ENCODE measurements around the gene CFAP20DC. TPM values are rescaled to one million over a fixed set of nuclear protein-coding genes. Genes with fewer than 3 reads are reported as not detected.

Gene CFAP20DC
- total RNA-seq, 1 experiment from 2014 or later: 2.9 TPM

DNA sequence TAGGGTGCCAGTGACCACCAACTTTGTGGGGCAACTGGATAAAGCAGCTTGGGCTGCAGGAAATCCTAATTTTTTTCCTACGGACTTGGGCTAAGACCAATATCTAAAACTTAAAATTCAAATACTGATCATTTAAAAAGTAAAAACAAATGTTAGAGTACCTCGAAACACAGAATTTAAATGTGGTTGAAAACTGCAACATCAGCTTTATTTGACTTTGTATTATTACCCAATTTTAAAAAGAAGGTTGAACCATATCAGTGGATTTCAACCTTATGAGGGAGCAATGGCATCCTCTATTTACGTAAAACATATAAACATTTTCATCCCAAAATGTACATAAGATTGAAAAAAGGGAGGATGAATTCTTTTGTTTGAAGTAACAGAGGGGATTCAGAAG, 26.2 kb downstream of the CFAP20DC start:
- Histone ChIP-seq H3K27me3 (ENCODE audit: insufficient read depth, low read length) (no peaks in the 10 kb centered on the region), H3K4me1 (ENCODE audit: control insufficient read depth in 1 of 2, insufficient read depth in 2 of 2, low read length in 2 of 2) (no peaks in the 10 kb centered on the region), H3K9me2 (ENCODE audit: insufficient read depth) (no peaks in the 10 kb centered on the region), H3K36me3 (ENCODE audit: control insufficient read depth in 1 of 2, insufficient read depth in 2 of 2, low read length in 2 of 2) (no peaks in the 10 kb centered on the region), H3K9ac (ENCODE audit: low read length) (no peak overlapping the region), H3K4me2 (ENCODE audit: low read length) (no peak overlapping the region), H4K20me1 (ENCODE audit: insufficient read depth) (no peaks in the 10 kb centered on the region), H3K79me2 (ENCODE audit: insufficient read depth, low read length) (no peaks in the 10 kb centered on the region), H3K27ac (ENCODE audit: low read depth, low read length) (no peak overlapping the region), H2AFZ (ENCODE audit: low read depth, low read length, poor library complexity, severe bottlenecking) (no peak overlapping the region), H3K4me3 (replicated peaks in 1 of 2; ENCODE audit: low read depth in 1 of 2, low read length in 2 of 2) (no peak overlapping the region), H3K9me3 (ENCODE audit: control insufficient read depth in 1 of 2, insufficient read depth in 1 of 2, low read depth in 1 of 2, low read length in 2 of 2) (no peaks in the 10 kb centered on the region)
- TF ChIP-seq, protein P1, sequence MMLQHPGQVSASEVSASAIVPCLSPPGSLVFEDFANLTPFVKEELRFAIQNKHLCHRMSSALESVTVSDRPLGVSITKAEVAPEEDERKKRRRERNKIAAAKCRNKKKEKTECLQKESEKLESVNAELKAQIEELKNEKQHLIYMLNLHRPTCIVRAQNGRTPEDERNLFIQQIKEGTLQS (IDR thresholded peaks at IDR 0.05): no peak
- TF ChIP-seq ZNF274 (IDR thresholded peaks at IDR 0.05; ENCODE audit: low read depth, low read length) (no peak), CEBPB (IDR thresholded peaks at IDR 0.05; ENCODE audit: low read depth) (no peak), ZFX (IDR thresholded peaks at IDR 0.05) (no peak), ELF1 (IDR thresholded peaks at IDR 0.05; ENCODE audit: borderline replicate concordance, low read depth) (no peak)
- TF ChIP-seq, protein P2, sequence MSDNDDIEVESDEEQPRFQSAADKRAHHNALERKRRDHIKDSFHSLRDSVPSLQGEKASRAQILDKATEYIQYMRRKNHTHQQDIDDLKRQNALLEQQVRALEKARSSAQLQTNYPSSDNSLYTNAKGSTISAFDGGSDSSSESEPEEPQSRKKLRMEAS (IDR thresholded peaks at IDR 0.05): no peak
- ChIA-PET CTCF (no interaction called here), RAD21 (ENCODE audit: low non-redundant PET in 1 of 2, low total read pairs in 2 of 2, uncharacterized antibody in 2 of 2, unreplicated experiment in 2 of 2) (no interaction called here), POLR2A (no interaction called here)
- DNase-seq (ENCODE audit: low read depth, low spot score) (no peak), ATAC-seq (no peak)
- intact Hi-C loops (cut with micrococcal nuclease): no loop called here
- BruUV-seq (replicated peaks): no TSS peak

- H2AFZ ChIP-seq (ENCODE audit: low read depth, low read length, poor library complexity, severe bottlenecking): no peak overlapping the region
- no peaks in the 10 kb centered on the region for H3K36me3 ChIP-seq (ENCODE audit: control insufficient read depth in 1 of 2, insufficient read depth in 2 of 2, low read length in 2 of 2)
- DNase-seq (ENCODE audit: low read depth, low spot score) (no peak), ATAC-seq (no peak)
- no peak overlapping the region for H3K4me2 ChIP-seq (ENCODE audit: low read length)
- RAD21 ChIA-PET (ENCODE audit: low non-redundant PET in 1 of 2, low total read pairs in 2 of 2, uncharacterized antibody in 2 of 2, unreplicated experiment in 2 of 2): no interaction called here
- no peaks in the 10 kb centered on the region for H4K20me1 ChIP-seq (ENCODE audit: insufficient read depth)
- H3K9me2 ChIP-seq (ENCODE audit: insufficient read depth): no peaks in the 10 kb centered on the region
- BruUV-seq (replicated peaks): no TSS peak
- no peaks in the 10 kb centered on the region for H3K79me2 ChIP-seq (ENCODE audit: insufficient read depth, low read length)
- TF ChIP-seq POLR2A (IDR thresholded peaks at IDR 0.05; ENCODE audit: borderline replicate concordance, extremely low read depth, insufficient read depth, insufficient read length) (no peak), SRF (IDR thresholded peaks at IDR 0.05; ENCODE audit: low read depth) (no peak), SP1 (IDR thresholded peaks at IDR 0.05; ENCODE audit: low read depth) (no peak), JUND (IDR thresholded peaks at IDR 0.05) (no peak), SIN3A (IDR thresholded peaks at IDR 0.05; ENCODE audit: low read depth) (no peak), FOSL1 (IDR thresholded peaks at IDR 0.05; ENCODE audit: low read depth) (no peak), ZFX (IDR thresholded peaks at IDR 0.05) (no peak), CBX3 (IDR thresholded peaks at IDR 0.05; ENCODE audit: low read depth) (no peak), RAD21 (IDR thresholded peaks at IDR 0.05; ENCODE audit: low read depth) (no peak), YY1 (IDR thresholded peaks at IDR 0.05; ENCODE audit: extremely low read depth, insufficient replicate concordance, low read depth, low read length) (no peak), EZH2phosphoT487 (IDR thresholded peaks at IDR 0.05; ENCODE audit: borderline replicate concordance) (no peak), EGR1 (IDR thresholded peaks at IDR 0.05; ENCODE audit: low read depth) (no peak), POLR2AphosphoS5 (IDR thresholded peaks at IDR 0.05; ENCODE audit: low read depth, low read length) (no peak)
- TF ChIP-seq, protein P2 (IDR thresholded peaks at IDR 0.05): no peak
- TF ChIP-seq, protein P3, sequence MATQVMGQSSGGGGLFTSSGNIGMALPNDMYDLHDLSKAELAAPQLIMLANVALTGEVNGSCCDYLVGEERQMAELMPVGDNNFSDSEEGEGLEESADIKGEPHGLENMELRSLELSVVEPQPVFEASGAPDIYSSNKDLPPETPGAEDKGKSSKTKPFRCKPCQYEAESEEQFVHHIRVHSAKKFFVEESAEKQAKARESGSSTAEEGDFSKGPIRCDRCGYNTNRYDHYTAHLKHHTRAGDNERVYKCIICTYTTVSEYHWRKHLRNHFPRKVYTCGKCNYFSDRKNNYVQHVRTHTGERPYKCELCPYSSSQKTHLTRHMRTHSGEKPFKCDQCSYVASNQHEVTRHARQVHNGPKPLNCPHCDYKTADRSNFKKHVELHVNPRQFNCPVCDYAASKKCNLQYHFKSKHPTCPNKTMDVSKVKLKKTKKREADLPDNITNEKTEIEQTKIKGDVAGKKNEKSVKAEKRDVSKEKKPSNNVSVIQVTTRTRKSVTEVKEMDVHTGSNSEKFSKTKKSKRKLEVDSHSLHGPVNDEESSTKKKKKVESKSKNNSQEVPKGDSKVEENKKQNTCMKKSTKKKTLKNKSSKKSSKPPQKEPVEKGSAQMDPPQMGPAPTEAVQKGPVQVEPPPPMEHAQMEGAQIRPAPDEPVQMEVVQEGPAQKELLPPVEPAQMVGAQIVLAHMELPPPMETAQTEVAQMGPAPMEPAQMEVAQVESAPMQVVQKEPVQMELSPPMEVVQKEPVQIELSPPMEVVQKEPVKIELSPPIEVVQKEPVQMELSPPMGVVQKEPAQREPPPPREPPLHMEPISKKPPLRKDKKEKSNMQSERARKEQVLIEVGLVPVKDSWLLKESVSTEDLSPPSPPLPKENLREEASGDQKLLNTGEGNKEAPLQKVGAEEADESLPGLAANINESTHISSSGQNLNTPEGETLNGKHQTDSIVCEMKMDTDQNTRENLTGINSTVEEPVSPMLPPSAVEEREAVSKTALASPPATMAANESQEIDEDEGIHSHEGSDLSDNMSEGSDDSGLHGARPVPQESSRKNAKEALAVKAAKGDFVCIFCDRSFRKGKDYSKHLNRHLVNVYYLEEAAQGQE (IDR thresholded peaks at IDR 0.05; ENCODE audit: low read depth): no peak
- CTCF ChIA-PET: no interaction called here
- no peak overlapping the region for H3K4me3 ChIP-seq (replicated peaks in 1 of 2; ENCODE audit: low read depth in 1 of 2, low read length in 2 of 2)
- H3K27ac ChIP-seq (ENCODE audit: low read depth, low read length): no peak overlapping the region
- H3K9me3 ChIP-seq (ENCODE audit: control insufficient read depth in 1 of 2, insufficient read depth in 1 of 2, low read depth in 1 of 2, low read length in 2 of 2): no peaks in the 10 kb centered on the region
- H3K9ac ChIP-seq (ENCODE audit: low read length): no peak overlapping the region
- H3K27me3 ChIP-seq (ENCODE audit: insufficient read depth, low read length): no peaks in the 10 kb centered on the region
- no peaks in the 10 kb centered on the region for H3K4me1 ChIP-seq (ENCODE audit: control insufficient read depth in 1 of 2, insufficient read depth in 2 of 2, low read length in 2 of 2)
- POLR2A ChIA-PET: no interaction called here
- intact Hi-C loops (cut with micrococcal nuclease): no loop called here
Observed at GRCh38 chr3:59017617-59017984, 32.2 kb downstream of the CFAP20DC start.

Measured in HCT116 (cell line).